Nucleus accumbens (tissue), 56 donors: ENCODE results near the gene MAGI2.
A peak's percentile ranks its signal among the peaks of the same experiment; 100 is the strongest.

Experiments used
- DNase-seq, 56 donors: peaks; one replicate each; lab custom pipeline; 2025; lab: John Stamatoyannopoulos, UW

Gene MAGI2

GRCh38 chr7:78769481-78770101 lies 683.9 kb downstream of the MAGI2 start:
- DNase-seq, result peak in 33 of 56 donors; percentile 4 to 64 (median 27)

- DNase-seq, result peak in 37 of 56 donors; percentile 1 to 64 (median 17)
Observed at GRCh38 chr7:78768859-78769258, 684.6 kb downstream of the MAGI2 start.

GRCh38 chr7:78765943-78766729 lies 687.3 kb downstream of the MAGI2 start:
- no peak for DNase-seq

- DNase-seq, result no peak
Observed at GRCh38 chr7:78764571-78764970, 688.9 kb downstream of the MAGI2 start.

GRCh38 chr7:78762625-78763024 lies 690.8 kb downstream of the MAGI2 start:
- DNase-seq, result no peak

- no peak for DNase-seq
Observed at GRCh38 chr7:78760620-78761355, 692.7 kb downstream of the MAGI2 start.

GRCh38 chr7:78752554-78752953 lies 700.9 kb downstream of the MAGI2 start:
- DNase-seq, result no peak

GRCh38 chr7:78751253-78751652 lies 702.2 kb downstream of the MAGI2 start:
- DNase-seq, result no peak

GRCh38 chr7:78749052-78749746 lies 704.3 kb downstream of the MAGI2 start:
- no peak for DNase-seq

GRCh38 chr7:78747592-78747991 lies 705.9 kb downstream of the MAGI2 start:
- DNase-seq, result no peak

GRCh38 chr7:78746301-78746700 lies 707.2 kb downstream of the MAGI2 start:
- no peak for DNase-seq

- DNase-seq, result no peak
Observed at GRCh38 chr7:78742694-78743093, 710.8 kb downstream of the MAGI2 start.

- DNase-seq, result no peak
Observed at GRCh38 chr7:78736548-78736947, 716.9 kb downstream of the MAGI2 start.

GRCh38 chr7:78734626-78735025 lies 718.8 kb downstream of the MAGI2 start:
- DNase-seq, result no peak

GRCh38 chr7:78720066-78720465 lies 733.4 kb downstream of the MAGI2 start:
- DNase-seq, result no peak

- DNase-seq, result no peak
Observed at GRCh38 chr7:78718212-78718611, 735.3 kb downstream of the MAGI2 start.

GRCh38 chr7:78716876-78717275 lies 736.6 kb downstream of the MAGI2 start:
- no peak for DNase-seq

- no peak for DNase-seq
Observed at GRCh38 chr7:78714356-78714755, 739.1 kb downstream of the MAGI2 start.

- DNase-seq, result peak in 10 of 56 donors; percentile 1 to 49 (median 19)
Observed at GRCh38 chr7:78712111-78712510, 741.4 kb downstream of the MAGI2 start.

GRCh38 chr7:78709658-78710057 lies 743.8 kb downstream of the MAGI2 start:
- DNase-seq, result no peak

- no peak for DNase-seq
Observed at GRCh38 chr7:78704504-78704903, 749.0 kb downstream of the MAGI2 start.
